ENCODE measurements around the gene S1PR5.
"Not testable (repeated sequence)": the region's sequence is repeated elsewhere in the genome, so short reads cannot be mapped to it uniquely, and the experiment has no call there.

The S1PR5 gene

GRCh38 chr19:10517361-10517759, at the start of gene S1PR5:
Gene S1PR5 (minus strand): TSS chr19:10517447. CDS start chr19:10515011, 2,436 bp downstream.
- peak in 1 of 3 donors; percentile 35 for DNase-seq

- peak; percentile 45 to 59 (median 52) for DNase-seq
Measured at GRCh38 chr19:10566658-10567410, 49.6 kb upstream of the S1PR5 start.

GRCh38 chr19:10566408-10566657, 49.1 kb upstream of the S1PR5 start:
- no peak for DNase-seq

GRCh38 chr19:10565567-10566407, 48.5 kb upstream of the S1PR5 start, which contains the start of gene KRI1:
Gene KRI1 (minus strand): TSS chr19:10566010. CDS start chr19:10565999, 11 bp downstream.
- DNase-seq = peak; percentile 99 to 100 (median 100)

- peak; percentile 53 to 64 (median 58) for DNase-seq
Measured at GRCh38 chr19:10565028-10565566, 47.9 kb upstream of the S1PR5 start.

GRCh38 chr19:10562609-10563008, 45.4 kb upstream of the S1PR5 start:
- DNase-seq = no peak

GRCh38 chr19:10560154-10560553, 42.9 kb upstream of the S1PR5 start:
- DNase-seq = no peak

- no peak for DNase-seq
Measured at GRCh38 chr19:10557603-10558197, 40.5 kb upstream of the S1PR5 start.

GRCh38 chr19:10555610-10555973, 38.3 kb upstream of the S1PR5 start:
- DNase-seq = peak; percentile 30 to 44 (median 38)

GRCh38 chr19:10554760-10555609, 37.7 kb upstream of the S1PR5 start:
- DNase-seq = peak in 2 of 3 donors; percentile 13 to 15

- no peak for DNase-seq
Measured at GRCh38 chr19:10553943-10554381, 36.7 kb upstream of the S1PR5 start.

GRCh38 chr19:10553087-10553667, 35.9 kb upstream of the S1PR5 start:
- no peak for DNase-seq

GRCh38 chr19:10552510-10553053, 35.3 kb upstream of the S1PR5 start:
- DNase-seq = peak; percentile 17 to 30 (median 22)

GRCh38 chr19:10551698-10552301, 34.6 kb upstream of the S1PR5 start:
- peak; percentile 45 to 58 (median 54) for DNase-seq

- DNase-seq = not testable (repeated sequence)
Measured at GRCh38 chr19:10551006-10551405, 33.8 kb upstream of the S1PR5 start.

- no peak for DNase-seq
Measured at GRCh38 chr19:10550336-10550735, 33.1 kb upstream of the S1PR5 start.

- DNase-seq = no peak
Measured at GRCh38 chr19:10549733-10550132, 32.5 kb upstream of the S1PR5 start.

- DNase-seq = no peak
Measured at GRCh38 chr19:10548746-10549276, 31.6 kb upstream of the S1PR5 start.

GRCh38 chr19:10546817-10547216, 29.6 kb upstream of the S1PR5 start:
- DNase-seq = no peak

- peak in 1 of 3 donors; percentile 15 for DNase-seq
Measured at GRCh38 chr19:10544753-10545251, 27.6 kb upstream of the S1PR5 start.
